GM20431 (cell line): ENCODE data around the gene PGBD5.

ENCODE experiments used
- in situ Hi-C: fragments of 300-500 bp; cut with MseI, MboI; formaldehyde crosslinking; loops from one replicate; pipeline ENCODE4 v1.15.0; 2020; ENCODE audit warnings: low sequenced_read_pairs; ENCODE audit not compliant: unreplicated experiment

PGBD5 gene

DNA sequence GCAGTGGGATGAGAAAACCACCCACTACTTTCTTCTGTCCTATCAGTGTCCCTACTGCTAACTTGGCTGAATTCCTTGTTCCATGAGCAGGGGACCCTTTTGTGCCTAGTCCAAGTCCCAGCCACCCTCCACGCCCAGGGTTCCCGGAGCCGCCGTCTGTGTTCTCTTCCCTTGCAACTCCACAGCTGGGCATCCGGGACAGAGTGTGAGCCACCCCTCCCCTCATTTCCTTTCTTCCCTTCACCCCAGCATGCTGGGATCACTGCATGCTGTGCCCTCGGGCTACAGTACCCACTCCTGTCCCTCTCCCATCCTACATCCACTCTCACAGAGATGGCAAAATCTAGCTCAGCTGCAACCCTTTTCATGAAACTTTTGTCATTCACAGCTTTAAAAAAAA is 44.5 kb downstream of the PGBD5 start:
- in situ Hi-C loops: no loop called here

DNA sequence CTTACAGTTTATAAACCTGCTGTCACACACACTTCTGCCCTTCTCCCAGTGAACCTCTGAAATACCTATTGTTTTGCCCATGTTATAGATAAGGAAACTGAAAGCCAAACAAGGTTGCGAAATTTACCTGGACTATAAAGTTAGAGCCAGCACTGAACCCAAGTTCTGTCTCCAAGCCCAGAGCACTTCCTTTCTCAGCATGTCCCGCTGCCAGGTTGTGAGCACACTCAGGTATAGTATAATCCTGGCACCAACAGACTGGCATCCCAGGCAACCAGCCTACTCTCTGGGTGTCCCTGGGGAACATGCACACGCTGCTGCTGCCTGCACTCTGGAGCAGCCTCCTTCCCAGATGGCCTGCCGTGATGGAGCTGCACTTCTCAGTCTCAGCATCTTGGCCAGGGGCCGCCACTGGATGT is 45.1 kb downstream of the PGBD5 start:
- in situ Hi-C loops: no loop called here

DNA sequence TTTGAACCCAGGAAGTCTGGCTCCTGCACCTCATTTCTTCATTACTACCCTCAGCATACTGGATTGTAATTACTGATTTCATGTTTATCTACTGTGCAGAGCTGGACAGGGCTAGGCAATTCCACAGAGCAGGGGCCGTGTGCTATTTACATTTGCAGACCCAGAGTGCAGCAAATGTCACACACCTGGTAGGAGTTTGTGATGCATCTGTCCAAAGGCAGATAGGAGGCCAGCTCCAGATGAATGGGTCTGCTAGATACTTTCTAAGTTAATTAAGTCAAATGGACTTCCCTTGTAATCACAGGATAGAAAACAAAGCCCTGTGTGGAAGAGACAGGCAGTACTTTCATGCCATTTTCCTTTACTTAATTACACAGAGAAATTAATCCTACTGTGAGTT is 46.2 kb downstream of the PGBD5 start:
- in situ Hi-C loops: no loop called here

DNA sequence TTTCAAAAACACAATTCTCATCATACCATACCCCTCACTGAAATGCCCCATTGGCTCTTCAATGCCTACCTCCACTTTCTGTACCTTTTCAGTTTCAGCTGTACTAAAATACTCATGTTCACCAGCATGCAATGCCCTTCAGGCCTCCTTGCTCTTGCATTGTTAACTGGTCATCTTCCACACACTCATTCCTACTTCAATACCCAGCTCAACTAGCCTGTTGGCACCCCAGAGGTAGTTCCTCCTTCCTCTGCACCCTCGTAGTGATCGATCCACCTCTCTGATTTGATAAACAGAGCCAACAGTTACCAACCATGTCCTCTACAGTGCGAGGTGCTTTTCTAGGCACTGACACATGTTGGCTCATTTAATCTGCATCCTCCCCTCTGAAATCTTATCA is 46.7 kb downstream of the PGBD5 start:
- in situ Hi-C loops: no loop called here

DNA sequence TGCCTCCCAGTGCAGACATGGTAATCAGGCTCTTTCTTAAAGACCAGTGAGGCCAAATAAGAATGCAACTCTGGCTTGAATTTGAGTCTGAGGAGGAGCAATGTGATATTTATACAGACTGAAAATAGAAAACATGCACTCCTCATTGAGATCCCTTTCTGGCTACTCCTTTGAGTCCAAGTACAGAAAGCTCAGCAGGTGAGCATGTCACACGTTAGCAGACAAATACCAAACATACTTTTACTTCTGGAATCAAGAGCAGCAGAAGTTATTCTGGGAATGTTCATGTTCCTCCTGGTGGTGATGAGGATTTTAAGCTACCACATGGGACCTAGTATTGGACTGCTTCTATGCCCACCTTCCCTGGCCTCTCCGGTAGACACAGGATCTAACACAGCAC is 48.3 kb downstream of the PGBD5 start:
- in situ Hi-C loops: no loop called here

DNA sequence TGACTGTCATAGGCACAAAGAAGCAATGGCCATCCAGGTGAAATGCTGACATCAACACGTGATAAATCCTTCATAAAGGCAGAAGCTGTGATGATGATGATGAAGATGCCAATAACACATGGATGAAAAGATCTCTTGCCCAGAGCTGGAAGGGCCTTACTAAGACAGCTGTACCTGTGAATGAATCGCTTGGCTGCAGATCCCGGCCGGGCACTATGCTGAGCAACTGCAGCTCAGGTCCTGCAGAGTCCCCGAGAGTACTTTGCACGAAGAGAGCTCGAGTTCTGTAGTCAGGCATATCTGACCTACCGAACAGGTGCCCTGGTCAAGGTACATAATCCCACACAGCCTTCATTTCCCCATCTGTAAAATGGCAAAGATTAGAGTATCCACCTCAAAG is 48.8 kb downstream of the PGBD5 start:
- in situ Hi-C loops: no loop called here

DNA sequence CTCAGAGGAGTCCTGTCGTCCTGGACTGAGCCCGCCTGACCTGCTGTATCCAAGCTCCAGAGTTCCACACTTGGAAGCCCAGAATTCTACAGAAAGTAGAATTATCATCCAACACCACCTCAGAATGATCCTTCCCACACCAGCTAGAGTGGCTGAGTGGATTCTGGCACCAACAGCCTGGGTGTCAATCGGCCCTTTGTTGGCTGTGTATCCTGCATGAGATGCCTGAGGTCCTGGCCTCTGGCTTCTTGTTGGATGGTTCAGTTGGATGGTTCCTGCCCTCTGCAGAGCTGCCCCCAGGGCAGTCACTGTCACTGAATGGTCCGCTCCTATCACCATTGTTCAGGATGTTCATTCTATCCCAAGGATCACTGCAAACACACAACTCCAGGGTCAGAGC is 49.8 kb downstream of the PGBD5 start:
- in situ Hi-C loops: no loop called here

DNA sequence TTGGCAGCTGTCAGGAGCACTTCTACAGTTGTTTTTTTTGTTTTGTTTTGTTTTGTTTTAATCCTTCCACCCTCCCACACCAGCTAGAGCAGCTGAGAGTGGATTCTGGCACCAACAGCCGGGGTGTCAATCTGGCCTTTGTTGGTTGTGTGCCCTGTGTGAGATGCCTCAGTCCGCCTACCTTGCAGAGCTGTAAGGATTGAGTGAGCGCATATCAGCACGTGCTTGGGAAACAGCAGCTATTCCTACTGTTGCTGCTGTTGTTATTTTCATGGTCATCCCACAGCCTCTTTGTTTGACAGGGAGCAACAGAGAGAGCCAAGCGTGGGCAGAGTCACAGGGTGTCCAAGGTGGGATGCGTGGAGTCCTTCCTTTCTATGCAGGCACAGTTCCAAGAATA is 50.4 kb downstream of the PGBD5 start:
- in situ Hi-C loops: no loop called here

DNA sequence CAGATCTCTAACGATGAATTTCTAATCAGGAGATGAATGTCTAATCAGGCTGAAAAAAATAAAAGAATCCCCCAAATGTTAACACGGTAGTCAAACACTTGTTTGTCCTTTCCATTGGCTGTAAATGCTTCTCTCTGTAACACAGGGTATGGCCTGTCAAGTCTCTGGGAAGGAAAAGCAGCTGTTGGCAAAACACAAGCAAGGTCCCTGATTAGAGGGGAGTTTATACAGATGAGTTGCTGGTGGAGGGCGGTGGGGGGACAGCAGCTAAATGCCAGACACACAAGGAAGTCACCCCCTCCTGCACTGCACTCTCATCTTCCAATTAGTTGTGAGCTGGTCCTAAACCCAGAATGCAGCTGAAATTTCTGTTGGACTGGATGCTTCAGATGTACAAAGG is 51.0 kb downstream of the PGBD5 start:
- in situ Hi-C loops: no loop called here

DNA sequence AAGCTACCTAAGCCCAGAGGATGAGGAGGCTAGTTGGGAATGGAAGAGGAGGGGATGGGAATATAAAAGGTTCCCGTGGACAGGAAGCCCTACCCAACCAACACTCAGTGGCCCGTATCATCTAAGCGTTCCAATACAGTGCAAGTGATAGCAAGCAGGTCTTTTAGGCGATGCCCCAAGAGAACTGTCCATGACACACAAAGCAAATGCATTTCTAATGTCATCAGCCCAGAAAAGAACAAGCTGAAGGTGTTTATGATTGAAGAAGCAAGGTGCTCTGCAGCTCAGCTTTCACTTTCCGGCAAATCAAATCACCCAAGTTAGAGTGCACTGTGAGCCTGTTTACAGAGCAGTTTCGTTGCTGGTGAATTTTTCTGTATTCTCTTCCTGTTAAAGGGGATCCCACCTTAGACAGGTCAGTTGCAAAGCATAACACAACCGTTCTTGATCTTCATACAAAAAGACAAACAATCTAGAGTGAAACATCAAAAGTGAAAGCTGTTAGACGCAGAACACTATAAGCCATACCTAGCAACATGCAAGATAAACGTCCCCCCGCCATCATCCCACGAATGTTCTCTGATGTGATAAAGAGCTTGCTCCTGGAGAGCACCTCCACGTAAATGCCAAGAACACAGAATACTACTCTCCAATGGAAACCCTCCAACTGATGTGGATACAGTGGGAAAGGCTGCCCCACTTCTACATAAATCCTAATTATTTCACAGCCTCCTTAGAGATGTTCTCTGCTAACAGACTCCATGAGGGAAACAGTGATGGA is 54.0 kb downstream of the PGBD5 start:
- in situ Hi-C loops: no loop called here

DNA sequence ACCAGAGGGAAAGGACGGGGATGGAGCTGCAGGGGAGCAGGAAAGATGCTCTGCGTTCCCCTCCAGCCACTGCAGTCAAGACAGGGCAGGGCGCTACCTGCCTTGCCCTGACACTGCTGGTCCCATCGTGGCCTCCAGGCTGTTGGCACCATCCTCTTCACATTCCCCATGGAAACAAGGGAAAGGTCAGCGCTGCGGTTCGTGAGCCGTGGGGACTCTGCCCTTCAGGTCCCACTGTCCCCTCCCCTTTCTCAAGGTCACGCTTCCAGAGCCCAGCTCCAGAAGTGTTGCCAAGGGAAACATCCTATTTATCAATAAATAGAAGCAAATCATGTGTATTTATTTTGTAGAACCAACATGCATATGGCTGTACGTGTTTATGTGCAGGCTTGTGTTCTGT is 56.0 kb downstream of the PGBD5 start:
- in situ Hi-C loops: no loop called here

DNA sequence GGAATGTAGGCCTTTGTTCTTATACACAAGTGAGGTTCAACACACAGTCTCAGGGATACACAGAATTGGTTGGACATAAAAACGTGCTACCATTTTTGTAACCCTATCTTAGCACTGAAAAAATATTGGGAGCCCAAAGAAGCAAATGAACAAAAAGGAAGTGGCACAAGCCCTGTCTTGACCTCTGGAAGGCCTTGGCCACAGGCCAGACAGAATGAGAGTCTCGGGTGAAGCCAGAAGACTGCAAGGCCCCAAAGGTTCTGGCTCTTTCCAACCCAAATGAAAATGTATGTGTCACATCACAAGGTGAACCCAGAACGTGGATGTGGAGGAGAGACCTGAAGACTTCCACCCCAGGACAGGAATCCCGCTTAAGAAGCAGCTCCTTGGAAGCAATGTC is 57.3 kb downstream of the PGBD5 start:
- in situ Hi-C loops: no loop called here

DNA sequence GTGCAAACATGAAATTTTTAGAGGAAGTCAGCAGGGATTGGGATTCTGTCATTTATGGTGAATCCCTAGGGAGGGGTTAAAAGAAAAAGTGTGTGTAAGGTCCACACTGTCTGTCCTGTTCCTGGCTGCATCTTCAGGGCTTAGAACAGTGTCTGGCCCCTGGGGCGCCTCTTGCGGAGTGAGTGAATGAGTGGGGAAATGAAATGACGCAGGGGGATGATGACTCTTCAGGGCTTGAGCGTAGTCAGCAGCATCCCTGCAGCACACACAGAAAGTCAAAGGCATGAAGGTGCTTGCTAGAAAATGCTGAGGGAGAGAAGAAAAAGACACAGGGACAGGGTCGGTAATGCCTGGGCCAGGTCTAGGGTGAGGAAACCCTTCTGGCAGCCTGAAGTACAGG is 57.8 kb downstream of the PGBD5 start:
- in situ Hi-C loops: no loop called here

DNA sequence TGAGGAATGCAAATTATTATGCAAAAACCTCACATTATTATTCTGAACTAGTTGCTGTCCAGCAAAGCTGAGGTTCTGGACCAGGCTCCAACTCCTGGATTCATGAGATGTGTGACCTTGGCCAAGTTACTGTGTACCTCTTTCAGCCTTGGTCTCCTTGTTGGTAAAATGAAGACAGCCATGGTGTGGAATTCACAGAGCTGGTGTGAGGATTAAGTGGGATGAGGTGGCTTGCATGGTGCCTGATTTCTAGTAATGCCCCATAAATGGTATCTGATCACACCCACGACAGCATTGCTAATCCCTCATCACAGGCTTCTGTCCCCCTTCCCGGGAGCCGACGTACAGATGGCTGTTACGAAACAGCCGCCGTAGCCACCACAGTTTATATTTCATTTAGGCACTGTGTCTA is 59.6 kb downstream of the PGBD5 start:
- in situ Hi-C loops: no loop called here

DNA sequence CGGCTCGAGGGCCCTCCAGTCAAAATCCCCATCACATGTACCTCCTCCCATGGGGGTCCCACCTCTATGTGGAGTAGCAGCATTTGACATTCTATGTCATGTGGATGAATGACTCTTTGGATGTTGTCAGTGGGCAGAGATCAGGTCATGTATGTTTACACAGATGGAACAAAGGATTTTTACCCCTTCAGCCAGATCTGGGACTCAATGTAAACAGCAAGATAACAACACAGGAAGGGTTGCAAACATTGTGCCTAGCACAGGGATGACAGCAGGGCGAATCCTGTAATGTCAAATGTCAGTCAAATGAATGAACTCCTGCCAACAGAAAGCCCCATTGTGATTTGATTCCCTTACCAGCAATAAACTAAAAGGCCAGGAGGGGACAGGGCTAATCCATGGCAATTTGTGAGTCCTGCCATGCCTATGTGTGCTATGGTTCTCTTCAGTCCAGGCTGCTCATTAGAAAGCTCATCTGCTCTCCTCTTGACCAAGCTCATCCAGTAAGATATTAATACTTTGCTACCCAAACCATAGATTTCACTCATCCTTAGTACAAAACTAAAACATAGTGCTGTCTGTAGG is 60.3 kb downstream of the PGBD5 start:
- in situ Hi-C loops: no loop called here

DNA sequence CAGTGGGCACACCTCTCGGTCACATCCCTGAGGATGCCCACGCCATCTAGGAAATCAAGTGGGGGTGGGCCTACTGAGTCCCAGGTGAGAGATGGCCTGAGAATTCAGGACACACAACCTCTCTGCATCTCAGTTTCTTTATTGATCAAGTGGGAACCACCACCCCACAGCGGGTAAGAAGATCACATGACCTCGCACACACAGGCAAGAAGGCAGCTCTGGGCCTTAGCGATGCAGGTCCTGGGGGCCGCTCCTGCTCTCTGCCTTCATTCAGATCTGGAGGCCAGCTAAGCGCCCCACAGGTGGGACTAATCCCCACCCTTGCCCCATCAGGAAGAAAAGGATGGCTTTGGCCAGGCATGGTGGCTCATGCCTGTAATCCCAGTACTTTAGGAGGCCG is 63.2 kb downstream of the PGBD5 start:
- in situ Hi-C loops: no loop called here

DNA sequence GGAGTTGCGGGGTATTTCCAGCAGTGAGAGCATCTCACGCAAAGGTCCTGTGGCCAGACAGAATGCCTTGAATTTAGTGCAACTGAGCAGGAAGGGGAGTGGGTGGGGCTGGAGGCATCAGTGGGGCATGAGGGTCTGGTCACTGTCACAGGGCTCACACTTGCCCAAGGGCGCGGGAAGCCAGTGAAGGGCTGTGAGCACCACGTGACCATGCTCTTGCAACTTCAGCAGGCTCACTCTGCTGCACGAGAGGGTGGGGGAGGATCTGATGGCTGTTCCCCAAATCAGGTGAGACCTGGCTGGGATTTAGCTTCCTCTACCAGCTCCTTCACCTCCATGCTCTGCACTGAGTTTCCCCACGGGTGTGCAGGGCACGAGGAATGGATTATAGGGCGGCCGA is 64.2 kb downstream of the PGBD5 start:
- in situ Hi-C loops: no loop called here

DNA sequence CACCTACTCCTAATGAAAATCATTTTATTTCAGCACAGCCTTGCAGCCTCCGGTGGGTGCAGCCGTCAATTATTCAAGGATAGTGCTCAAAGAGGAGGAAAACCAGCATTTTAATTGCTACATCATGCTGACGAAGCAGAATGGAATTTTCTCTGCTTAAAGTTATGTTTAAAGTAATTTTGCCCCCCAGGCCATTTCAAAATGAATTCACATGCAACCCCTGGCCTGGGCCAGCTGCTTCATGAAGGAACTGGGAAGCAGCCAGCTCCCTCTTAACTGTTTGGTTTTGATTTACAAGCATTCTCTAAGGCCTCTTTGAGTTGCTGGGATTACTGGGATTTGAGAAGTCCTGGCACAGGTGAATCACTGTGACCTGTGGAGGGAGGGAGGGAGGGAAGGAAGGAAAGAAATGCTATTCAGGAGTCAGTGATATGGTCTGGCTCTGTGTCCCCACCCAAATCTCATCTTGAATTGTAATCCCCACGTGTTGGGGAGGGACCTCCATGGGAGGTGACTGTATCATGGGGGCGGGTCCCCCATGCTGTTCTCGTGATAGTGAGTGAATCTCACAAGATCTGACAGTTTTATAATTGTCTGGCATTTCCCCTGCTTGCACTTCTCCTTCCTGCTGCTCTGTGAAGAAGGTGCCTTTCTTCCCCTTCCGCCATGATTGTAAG is 66.0 kb downstream of the PGBD5 start:
- in situ Hi-C loops: no loop called here

DNA sequence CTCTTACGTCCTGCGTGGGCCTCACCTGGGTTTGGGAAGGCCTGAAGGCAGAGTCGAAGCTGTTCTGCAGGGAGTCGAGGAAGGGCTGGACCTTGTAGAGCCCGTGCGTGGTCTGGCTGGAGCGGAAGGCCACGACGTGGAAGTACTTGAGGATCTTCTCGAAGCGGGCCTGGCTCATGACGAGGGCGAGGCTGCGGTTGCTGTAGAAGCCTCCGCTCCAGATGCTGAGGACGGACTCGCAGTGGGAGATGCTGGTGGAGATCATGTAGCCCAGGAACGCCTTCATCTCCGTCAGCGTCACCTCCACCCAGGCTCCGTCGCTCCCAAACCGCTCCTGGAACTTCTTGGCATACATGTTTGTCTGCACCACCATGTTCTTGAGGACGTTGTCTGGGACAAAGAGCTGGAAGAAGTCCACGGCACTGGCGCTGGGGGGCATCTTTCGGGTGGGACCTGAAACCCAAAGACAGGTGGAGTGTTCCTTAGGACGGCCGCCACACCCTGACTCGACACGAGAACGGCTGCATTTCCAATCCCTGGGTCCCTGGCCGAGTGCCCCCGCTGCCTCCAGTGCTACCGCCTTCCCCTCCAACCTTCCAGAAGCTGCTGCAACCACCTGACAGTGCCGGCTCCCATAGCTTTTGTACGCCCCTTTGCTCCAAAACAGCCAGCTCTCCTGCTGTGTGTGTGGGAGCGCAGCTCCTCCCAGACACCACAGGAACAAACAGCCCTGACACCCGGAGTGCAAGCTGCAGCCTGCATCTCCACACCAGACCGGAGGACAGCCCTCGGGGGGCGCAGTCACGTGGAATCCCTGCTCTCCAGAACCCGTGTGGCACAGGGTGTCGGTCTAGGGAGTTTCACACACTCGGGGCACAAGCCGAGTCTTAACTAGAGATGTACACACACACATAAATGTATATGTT is 69.0 kb downstream of the PGBD5 start:
- in situ Hi-C loops: no loop called here

DNA sequence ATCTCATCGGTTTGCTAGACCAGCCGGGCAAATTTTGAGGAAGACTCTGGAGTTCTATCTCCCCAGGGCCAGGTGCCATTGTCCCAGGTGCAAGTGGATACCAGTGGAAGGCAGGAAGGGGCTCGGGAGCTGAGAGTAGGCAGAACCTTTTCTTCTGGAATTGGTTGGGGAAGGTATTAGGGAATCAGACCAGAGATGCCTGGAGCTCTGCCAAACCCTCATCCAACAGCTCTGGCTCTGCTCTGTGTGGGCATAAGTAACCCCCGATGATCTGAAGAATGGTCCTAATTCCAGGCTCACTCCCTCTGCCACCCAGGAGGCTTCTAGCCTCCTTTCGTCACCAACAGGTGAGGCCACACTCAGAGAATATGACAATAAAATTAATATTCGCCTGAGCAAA is 69.9 kb downstream of the PGBD5 start:
- in situ Hi-C loops: no loop called here

DNA sequence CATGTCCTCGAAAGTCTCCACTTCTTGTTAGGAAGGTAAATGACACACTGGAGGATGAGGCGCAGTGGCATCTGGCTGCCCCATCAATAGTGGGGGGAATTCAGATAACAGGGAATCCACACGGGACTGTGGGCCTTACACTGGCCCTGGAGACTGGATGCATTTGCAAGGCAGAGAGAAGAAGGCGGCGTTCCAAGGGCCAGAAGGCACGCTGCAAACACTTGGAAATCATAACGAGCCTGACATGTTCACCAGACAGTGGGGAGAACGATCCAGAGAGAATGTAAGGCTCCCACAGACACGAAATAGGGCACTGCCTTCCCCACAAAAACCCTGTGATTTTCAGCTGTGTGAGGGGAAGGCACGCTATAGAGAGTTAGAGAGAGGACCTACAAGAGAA is 70.5 kb downstream of the PGBD5 start:
- in situ Hi-C loops: no loop called here
